GM18505 (cell line): Measurements from ENCODE around the gene BCL2L13.
"Not testable (repeated sequence)": the region's sequence is repeated elsewhere in the genome, so short reads cannot be mapped to it uniquely, and the experiment has no call there.

Experiments used
- ATAC-seq: cut with Tn5 transposase; IDR thresholded peaks from one replicate; pipeline ENCODE4 v1.9.1; 2021; ENCODE audit not compliant: unreplicated experiment
- POLR2A ChIP-seq: IDR thresholded peaks from 4 replicates; pipeline ENCODE4 v1.6.1; 2011; ENCODE audit warnings: borderline replicate concordance; ENCODE audit not compliant: insufficient read depth, insufficient read length; ENCODE audit errors: extremely low read depth

BCL2L13 gene

GRCh38 chr22:17647991-17648390 lies 9.4 kb downstream of the BCL2L13 start:
- no peak for TF ChIP-seq POLR2A

GRCh38 chr22:17648569-17648968 lies 10.0 kb downstream of the BCL2L13 start:
- no peak for TF ChIP-seq POLR2A
- no peak for ATAC-seq

More at GRCh38 chr22:17647991-17648390, 9.4 kb downstream of the BCL2L13 start:
- ATAC-seq = no peak

GRCh38 chr22:17655289-17655688 lies 16.7 kb downstream of the BCL2L13 start:
- no peak for TF ChIP-seq POLR2A

GRCh38 chr22:17656870-17657395 lies 18.4 kb downstream of the BCL2L13 start:
- no peak for ATAC-seq
- TF ChIP-seq POLR2A = no peak

More at GRCh38 chr22:17655289-17655688, 16.7 kb downstream of the BCL2L13 start:
- no peak for ATAC-seq

GRCh38 chr22:17664414-17665055 lies 26.0 kb downstream of the BCL2L13 start:
- TF ChIP-seq POLR2A = no peak
- ATAC-seq = no peak

GRCh38 chr22:17665248-17665647 lies 26.7 kb downstream of the BCL2L13 start:
- TF ChIP-seq POLR2A = no peak
- no peak for ATAC-seq

- no peak for TF ChIP-seq POLR2A
- ATAC-seq = no peak
These were observed 27.3 kb downstream of the BCL2L13 start for GRCh38 chr22:17665854-17666253.

- not testable (repeated sequence) for ATAC-seq
These were observed 33.0 kb downstream of the BCL2L13 start for GRCh38 chr22:17671521-17672092.

GRCh38 chr22:17672417-17672991 lies 33.9 kb downstream of the BCL2L13 start:
- ATAC-seq = no peak
- no peak for TF ChIP-seq POLR2A

GRCh38 chr22:17674152-17674551 lies 35.6 kb downstream of the BCL2L13 start:
- TF ChIP-seq POLR2A = no peak
- no peak for ATAC-seq

- no peak for ATAC-seq
- TF ChIP-seq POLR2A = no peak
These were observed 37.0 kb downstream of the BCL2L13 start for GRCh38 chr22:17675584-17675983.

GRCh38 chr22:17678817-17679385 lies 40.3 kb downstream of the BCL2L13 start:
- no peak for TF ChIP-seq POLR2A
- no peak for ATAC-seq

- no peak for ATAC-seq
- TF ChIP-seq POLR2A = no peak
These were observed 45.7 kb downstream of the BCL2L13 start for GRCh38 chr22:17684245-17684644.

GRCh38 chr22:17692841-17693240 lies 54.3 kb downstream of the BCL2L13 start:
- no peak for ATAC-seq
- TF ChIP-seq POLR2A = no peak
